D721Med (cell line): ENCODE results near the gene LHFPL6.

Experiments
- DNase-seq: peaks from one replicate; pipeline ENCODE4 v3.0.0; 2011; ENCODE audit warnings: low spot score; ENCODE audit not compliant: insufficient read length
- FAIRE-seq: peaks from 2 replicates; lab custom pipeline; 2011; peaks lifted over from hg19 to GRCh38; lab: Jason Lieb, UNC
- TF ChIP-seq, protein P1 (sequence below): IDR thresholded peaks from 2 replicates; pipeline ENCODE4 v1.5.1; 2012; ENCODE audit warnings: mild to moderate bottlenecking, control low read depth; ENCODE audit not compliant: insufficient read depth; ENCODE audit errors: missing control alignments

LHFPL6 gene

DNA sequence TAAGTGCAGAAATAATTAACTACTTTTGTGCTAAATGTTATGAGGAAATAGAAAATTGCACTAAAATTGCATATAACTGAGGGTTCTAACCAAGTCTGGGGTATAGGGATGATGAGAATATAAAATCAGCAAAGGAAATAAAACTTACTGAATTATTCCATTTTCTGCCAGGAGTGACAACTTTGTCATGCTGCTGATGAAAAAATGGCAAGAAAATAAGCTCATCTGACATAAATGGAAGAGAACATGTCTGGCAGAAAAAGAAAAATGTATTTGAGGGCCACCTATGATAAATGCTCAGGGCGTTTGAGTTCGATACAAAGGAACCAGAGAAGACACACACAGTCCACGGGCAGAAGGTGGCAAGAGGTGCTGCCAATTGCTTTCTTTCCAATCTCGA lies 78.2 kb downstream of the LHFPL6 start:
- DNase-seq (no peak), FAIRE-seq (no peak)
- TF ChIP-seq, protein P1, sequence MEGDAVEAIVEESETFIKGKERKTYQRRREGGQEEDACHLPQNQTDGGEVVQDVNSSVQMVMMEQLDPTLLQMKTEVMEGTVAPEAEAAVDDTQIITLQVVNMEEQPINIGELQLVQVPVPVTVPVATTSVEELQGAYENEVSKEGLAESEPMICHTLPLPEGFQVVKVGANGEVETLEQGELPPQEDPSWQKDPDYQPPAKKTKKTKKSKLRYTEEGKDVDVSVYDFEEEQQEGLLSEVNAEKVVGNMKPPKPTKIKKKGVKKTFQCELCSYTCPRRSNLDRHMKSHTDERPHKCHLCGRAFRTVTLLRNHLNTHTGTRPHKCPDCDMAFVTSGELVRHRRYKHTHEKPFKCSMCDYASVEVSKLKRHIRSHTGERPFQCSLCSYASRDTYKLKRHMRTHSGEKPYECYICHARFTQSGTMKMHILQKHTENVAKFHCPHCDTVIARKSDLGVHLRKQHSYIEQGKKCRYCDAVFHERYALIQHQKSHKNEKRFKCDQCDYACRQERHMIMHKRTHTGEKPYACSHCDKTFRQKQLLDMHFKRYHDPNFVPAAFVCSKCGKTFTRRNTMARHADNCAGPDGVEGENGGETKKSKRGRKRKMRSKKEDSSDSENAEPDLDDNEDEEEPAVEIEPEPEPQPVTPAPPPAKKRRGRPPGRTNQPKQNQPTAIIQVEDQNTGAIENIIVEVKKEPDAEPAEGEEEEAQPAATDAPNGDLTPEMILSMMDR: no peak

DNA sequence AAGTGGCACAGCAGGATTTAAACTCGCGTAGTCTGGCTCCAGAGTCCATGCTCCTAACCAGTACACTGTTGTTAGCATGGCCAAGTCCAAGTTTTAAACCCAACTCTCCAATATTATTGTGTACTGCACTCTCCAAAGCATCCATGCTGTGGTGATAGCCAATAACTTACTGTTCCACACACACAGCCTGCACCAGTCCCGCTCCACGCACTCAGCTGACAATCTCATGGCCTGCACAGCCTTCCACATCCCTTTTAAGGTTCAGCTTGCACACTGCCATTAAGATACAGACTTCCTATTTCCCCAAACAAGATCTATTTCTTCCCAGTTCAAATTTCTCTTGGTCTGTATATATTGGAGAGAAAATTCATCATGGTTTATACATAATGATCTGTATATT lies 80.7 kb downstream of the LHFPL6 start:
- TF ChIP-seq, protein P1: no peak
- FAIRE-seq (no peak), DNase-seq (no peak)

DNA sequence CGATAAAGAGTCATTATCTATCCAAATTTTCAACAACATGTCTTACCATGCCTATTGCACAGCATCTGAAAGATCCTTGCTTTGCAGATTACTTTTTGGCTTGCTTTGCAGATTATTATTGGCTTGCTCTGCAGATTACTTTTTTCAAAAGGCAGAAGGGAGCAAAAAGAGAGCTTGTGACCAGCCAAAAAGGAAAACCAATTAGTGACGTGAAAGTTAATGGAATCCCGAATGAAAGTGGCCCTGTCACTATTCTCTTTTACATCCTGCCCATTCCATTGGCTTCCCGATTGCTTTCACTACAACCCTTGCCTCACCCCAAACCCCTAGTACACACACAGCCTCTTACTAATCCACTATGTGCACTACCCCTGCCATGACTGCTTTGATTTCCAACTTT lies 81.3 kb downstream of the LHFPL6 start:
- TF ChIP-seq, protein P1: no peak
- FAIRE-seq: no peak
- no peak for DNase-seq

DNA sequence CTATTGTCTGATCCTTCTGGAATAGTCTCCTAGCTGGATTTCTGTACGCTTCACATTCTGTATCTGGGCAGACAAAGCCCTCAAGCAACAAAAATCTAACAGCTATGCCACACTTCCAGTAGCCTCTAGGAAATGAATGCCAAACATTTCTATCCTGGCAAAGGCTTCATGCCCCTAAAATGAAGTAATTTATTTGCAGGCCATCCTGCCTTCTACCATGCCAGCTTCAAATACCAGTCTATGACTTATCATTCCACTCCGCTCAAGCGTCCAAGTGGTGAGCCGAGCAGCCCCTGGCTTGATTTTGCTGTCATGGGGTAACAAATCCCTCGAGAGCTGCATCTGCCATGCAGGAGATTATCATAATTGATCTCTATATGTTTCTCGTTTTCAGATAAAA lies 86.9 kb downstream of the LHFPL6 start:
- FAIRE-seq (peak; percentile 88), DNase-seq (no peak)
- TF ChIP-seq, protein P1: no peak

DNA sequence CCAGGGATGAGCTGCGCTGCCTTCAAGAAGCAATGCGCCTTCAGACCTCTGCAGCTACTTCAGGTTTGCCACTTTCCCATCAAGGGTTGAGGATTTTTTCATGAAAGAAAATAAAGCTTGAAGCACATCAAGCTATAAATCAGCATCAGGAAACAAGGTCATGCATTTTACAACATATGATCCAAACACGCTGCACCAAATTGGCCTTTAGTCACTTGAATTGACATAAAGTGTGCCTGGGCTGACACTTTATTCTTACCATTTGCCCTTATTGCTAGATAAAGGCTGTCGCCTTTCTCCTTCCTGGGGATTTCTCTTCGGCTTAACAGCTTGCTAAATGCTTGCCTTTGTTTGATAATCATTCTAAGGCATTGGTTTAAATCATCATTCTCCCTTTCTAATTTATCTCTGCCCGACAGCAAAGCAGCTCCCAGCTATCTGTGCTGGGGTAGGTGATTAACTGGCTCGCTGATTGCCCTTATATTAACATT lies 87.7 kb downstream of the LHFPL6 start:
- FAIRE-seq (peak; percentile 77), DNase-seq (no peak)
- TF ChIP-seq, protein P1: no peak

DNA sequence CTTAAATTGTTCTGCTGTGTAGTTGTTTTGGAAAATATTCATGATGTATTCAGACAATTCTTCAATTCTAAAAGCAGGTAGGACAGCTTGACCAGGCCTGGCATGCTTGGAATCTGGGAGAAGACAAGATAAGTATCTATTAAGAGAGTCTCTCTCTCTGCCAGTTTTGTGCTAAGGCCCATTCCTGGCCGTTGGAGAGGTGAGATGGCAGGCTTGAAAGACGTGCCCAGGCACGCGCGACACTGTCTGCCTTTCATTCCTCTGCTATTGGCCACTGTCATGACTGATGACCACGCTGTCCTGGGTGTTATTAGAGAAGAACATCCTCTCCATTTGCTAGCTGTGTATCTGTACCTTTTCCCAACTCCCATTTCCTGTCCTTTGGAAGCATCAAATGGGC lies 90.3 kb downstream of the LHFPL6 start:
- TF ChIP-seq, protein P1: no peak
- DNase-seq: no peak

DNA sequence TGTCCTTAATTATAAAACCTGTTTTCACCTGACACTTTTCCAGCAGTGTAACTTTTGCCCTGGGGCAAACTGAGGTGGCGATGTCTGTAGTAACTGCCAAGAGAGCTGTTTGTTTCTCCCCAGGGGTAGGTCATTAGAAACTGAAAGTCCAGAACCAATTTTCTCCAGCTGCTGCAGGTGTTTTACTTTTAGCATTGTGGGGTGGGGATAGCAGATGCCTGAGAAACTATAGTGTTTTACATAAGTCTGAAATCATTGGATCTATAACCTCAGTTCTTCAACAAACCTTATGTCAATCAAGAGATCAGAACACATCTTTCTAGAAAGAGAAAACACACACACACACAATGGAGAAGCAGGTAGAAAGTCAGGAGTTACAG lies 92.7 kb downstream of the LHFPL6 start:
- TF ChIP-seq, protein P1: no peak
- FAIRE-seq (no peak), DNase-seq (no peak)

More for the DNA sequence above, 90.3 kb downstream of the LHFPL6 start:
- no peak for FAIRE-seq
